GM19395 (cell line): ENCODE data around the gene COPRS.
"Not testable (repeated sequence)": the region's sequence is repeated elsewhere in the genome, so short reads cannot be mapped to it uniquely, and the experiment has no call there.

Experiments used
- ATAC-seq: cut with Tn5 transposase; IDR thresholded peaks from one replicate; pipeline ENCODE4 v1.9.1; 2021; ENCODE audit warnings: mild to moderate bottlenecking, moderate library complexity; ENCODE audit not compliant: unreplicated experiment

Gene COPRS

DNA sequence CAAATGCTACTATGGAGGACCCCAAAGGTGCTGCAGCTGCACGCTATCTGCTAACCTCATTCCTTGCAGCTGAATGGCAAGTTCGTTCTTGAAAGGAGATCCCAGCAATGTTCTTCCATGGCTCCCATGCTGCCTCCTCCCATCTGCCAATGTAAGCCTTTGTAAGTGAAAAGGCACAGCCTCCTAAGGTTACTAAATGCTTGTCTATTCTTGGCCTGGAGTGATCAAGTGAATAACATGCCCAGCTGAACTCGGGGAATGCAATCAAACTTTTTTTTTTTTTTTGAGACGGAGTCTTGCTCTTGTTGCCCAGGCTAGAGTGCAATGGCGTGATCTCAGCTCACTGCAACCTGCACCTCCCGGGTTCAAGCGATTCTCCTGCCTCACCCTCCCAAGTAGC is 49.2 kb downstream of the COPRS start:
- not testable (repeated sequence) for ATAC-seq

DNA sequence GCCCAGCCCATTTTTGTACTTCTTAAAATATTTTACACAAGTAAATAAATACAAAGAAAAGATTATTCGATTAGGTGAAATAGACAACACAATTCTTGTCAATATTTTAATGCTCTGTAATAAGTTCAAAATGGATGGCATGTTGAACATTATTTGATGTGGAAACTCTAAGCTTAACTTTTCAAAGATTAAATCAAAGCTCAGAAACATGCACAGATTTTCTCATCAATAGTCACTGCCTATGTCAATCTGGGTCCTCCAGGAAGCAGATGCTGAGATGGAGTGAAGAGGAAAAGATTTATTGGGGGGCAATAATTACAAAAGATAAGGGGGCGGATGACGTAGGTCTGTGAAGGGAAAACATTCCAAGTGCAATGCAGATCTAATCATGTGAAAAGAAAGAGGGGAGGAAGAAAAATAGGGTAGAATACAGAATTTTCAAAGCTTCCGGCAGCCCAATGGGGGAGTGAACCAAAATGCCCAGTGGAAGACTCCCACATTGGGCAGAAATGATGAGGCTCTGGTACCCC is 50.5 kb downstream of the COPRS start:
- no peak for ATAC-seq

DNA sequence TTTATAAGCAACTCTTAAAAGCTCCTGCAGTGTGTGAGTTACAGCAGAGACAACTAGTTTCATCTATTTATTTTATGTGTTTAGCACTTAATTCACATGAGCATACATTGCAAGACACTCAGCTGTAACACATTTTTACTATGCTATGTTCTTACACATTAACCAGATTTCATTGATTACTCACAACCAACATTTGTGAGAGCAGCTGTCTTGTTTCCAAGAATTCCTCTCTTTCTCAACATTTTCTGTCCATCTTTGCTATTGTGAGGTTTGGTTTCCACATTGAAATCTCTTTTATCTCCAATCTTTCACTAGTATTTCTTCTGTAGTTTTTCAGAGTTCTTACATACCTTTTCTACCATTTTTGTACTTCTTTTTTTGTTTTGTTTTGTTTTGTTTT is 51.2 kb downstream of the COPRS start:
- no peak for ATAC-seq

DNA sequence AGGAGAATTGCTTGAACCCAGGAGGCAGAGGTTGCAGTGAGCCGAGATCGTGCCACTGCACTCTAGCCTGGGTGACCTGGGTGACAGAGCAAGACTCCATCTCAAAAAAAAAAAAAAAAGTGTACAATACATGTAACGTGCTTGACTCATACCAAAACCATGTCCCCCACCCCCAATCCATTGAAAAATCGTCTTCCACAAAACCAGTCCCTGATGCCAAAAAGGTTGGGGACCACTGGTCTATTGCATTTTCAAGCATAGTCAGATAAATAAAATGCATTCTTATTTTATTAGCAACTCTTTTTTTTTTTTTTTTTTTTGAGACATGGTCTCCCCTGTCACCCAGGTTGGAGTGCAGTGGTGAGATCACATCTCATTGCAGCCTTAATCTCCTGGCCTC is 52.1 kb downstream of the COPRS start:
- ATAC-seq = no peak

- no peak for ATAC-seq
Observed at GRCh38 chr17:31803494-31804213, 55.4 kb downstream of the COPRS start.

DNA sequence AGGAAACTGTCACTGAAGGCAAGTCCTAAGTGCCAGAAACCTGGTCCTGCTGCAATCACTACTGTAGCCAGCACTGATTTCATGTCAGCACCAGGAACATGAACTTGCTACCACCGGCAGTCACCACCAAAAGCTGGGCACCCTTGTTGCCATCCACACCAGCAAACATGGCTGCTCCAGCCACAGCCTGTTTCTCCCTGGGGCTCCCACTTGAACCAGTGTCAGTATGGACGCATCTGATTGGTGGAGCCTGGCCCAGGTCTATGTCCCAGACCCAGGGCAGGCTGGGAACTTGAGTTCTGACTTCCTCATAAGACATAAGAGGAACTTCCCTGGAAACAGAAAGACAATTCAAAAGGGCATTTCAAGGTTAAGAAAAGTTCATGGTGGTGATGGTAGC is 56.5 kb downstream of the COPRS start:
- ATAC-seq = no peak
